WTC11 (cell line): ENCODE measurements around the gene FOXJ1. TPM values are rescaled to one million over a fixed set of nuclear protein-coding genes. Genes with fewer than 3 reads are reported as not detected.

Experiments used
- ATAC-seq: fragments of 200-7000 bp; cut with Tn5 transposase; 2 replicates; pipeline ENCODE4 v1.10.0; 2021; ENCODE audit warnings: mild to moderate bottlenecking, moderate library complexity
- CTCF ChIA-PET: fragments of 300-600 bp; sonication (Branson Sonifier 250); formaldehyde crosslinking; loops from one replicate; lab custom pipeline; 2021; ENCODE audit warnings: antibody characterized with exemption; lab: Charles Lee
- POLR2A ChIA-PET: fragments of 350-600 bp; sonication (Branson Sonifier 250); formaldehyde crosslinking; loops from one replicate; lab custom pipeline; 2021; ENCODE audit warnings: antibody characterized with exemption; lab: Charles Lee
- DNase-seq: peaks from one replicate; pipeline ENCODE4 v3.0.0; 2021; ENCODE audit warnings: low spot score
- H3K27ac Mint-ChIP-seq: 2 replicates; pipeline ENCODE4 v1.8.0; 2021; ENCODE audit warnings: mixed read lengths
- H3K27me3 Mint-ChIP-seq: 2 replicates; pipeline ENCODE4 v1.8.0; 2021; ENCODE audit warnings: low read depth, mild to moderate bottlenecking, moderate library complexity, mixed read lengths
- H3K36me3 Mint-ChIP-seq: 2 replicates; pipeline ENCODE4 v1.8.0; 2021; ENCODE audit warnings: mixed read lengths
- H3K4me1 Mint-ChIP-seq: 2 replicates; pipeline ENCODE4 v1.8.0; 2022; ENCODE audit warnings: mixed read lengths
- H3K4me3 Mint-ChIP-seq: 2 replicates; pipeline ENCODE4 v1.8.0; 2021; ENCODE audit warnings: mild to moderate bottlenecking, moderate library complexity, mixed read lengths
- H3K9me3 Mint-ChIP-seq: 2 replicates; pipeline ENCODE4 v1.8.0; 2021; ENCODE audit warnings: mixed read lengths
- ATF1 ChIP-seq: sonication (generic); formaldehyde crosslinking; IDR thresholded peaks from 2 replicates; pipeline ENCODE4 v1.8.1; 2023; ENCODE audit warnings: mild to moderate bottlenecking, moderate library complexity, missing genetic modification reagents
- CREB1 ChIP-seq: sonication (generic); formaldehyde crosslinking; IDR thresholded peaks from 2 replicates; pipeline ENCODE4 v1.8.0; 2023; ENCODE audit warnings: mild to moderate bottlenecking, missing genetic modification reagents
- CTCF ChIP-seq: fragments of 200-600 bp; IDR thresholded peaks from 2 replicates; pipeline ENCODE4 v1.8.0; 2022; ENCODE audit warnings: antibody characterized with exemption
- FOXJ3 ChIP-seq: sonication (generic); formaldehyde crosslinking; IDR thresholded peaks from 2 replicates; pipeline ENCODE4 v1.9.0; 2021; ENCODE audit warnings: missing genetic modification reagents, mild to moderate bottlenecking, borderline replicate concordance
- FOXP1 ChIP-seq: sonication (generic); formaldehyde crosslinking; IDR thresholded peaks from 2 replicates; pipeline ENCODE4 v1.8.0; 2022; ENCODE audit warnings: missing genetic modification reagents, mild to moderate bottlenecking, moderate library complexity, borderline replicate concordance
- GABPB1 ChIP-seq: sonication (generic); formaldehyde crosslinking; IDR thresholded peaks from 2 replicates; pipeline ENCODE4 v1.8.1; 2023; ENCODE audit warnings: mild to moderate bottlenecking, missing genetic modification reagents
- HMGA2 ChIP-seq: fragments of 250-450 bp; sonication (Bioruptor Pico); IDR thresholded peaks from 2 replicates; pipeline ENCODE4 v1.4.0; 2021; ENCODE audit warnings: mild to moderate bottlenecking, moderate library complexity
- IRF2 ChIP-seq: sonication (generic); formaldehyde crosslinking; IDR thresholded peaks from 2 replicates; pipeline ENCODE4 v1.8.0; 2022; ENCODE audit warnings: low read depth, missing genetic modification reagents, borderline replicate concordance
- MXD4 ChIP-seq: fragments of 250-450 bp; sonication (Bioruptor Pico); IDR thresholded peaks from 2 replicates; pipeline ENCODE4 v1.8.0; 2021; ENCODE audit warnings: mild to moderate bottlenecking, moderate library complexity, borderline replicate concordance
- NR1H2 ChIP-seq: sonication (generic); formaldehyde crosslinking; IDR thresholded peaks from 2 replicates; pipeline ENCODE4 v1.9.0; 2021; ENCODE audit warnings: mild to moderate bottlenecking, moderate library complexity, missing genetic modification reagents
- NR2C2 ChIP-seq: sonication (generic); formaldehyde crosslinking; IDR thresholded peaks from 2 replicates; pipeline ENCODE4 v1.8.0; 2022; ENCODE audit warnings: mild to moderate bottlenecking, missing genetic modification reagents
- RELA ChIP-seq: sonication (generic); formaldehyde crosslinking; IDR thresholded peaks from 2 replicates; pipeline ENCODE4 v1.8.1; 2022; ENCODE audit warnings: missing genetic modification reagents, mild to moderate bottlenecking, borderline replicate concordance
- ZNF121 ChIP-seq: sonication (generic); formaldehyde crosslinking; IDR thresholded peaks from 2 replicates; pipeline ENCODE4 v1.8.0; 2023; ENCODE audit warnings: missing genetic modification reagents
- total RNA-seq: library from RNA; stranded (reverse); gene quantifications from 3 replicates; pipeline ENCODE4 v1.2.3, GENCODE V29; 2021
- TF ChIP-seq, protein P1 (sequence below): sonication (generic); formaldehyde crosslinking; conservative IDR thresholded peaks from 2 replicates; pipeline ENCODE4 v1.8.1; 2022; ENCODE audit warnings: mild to moderate bottlenecking, missing genetic modification reagents
- TF ChIP-seq, protein P2 (sequence below): sonication (generic); formaldehyde crosslinking; IDR thresholded peaks from 2 replicates; pipeline ENCODE4 v1.8.1; 2022; ENCODE audit warnings: mild to moderate bottlenecking, moderate library complexity, missing genetic modification reagents
- TF ChIP-seq, protein P3 (sequence below): fragments of 250-450 bp; sonication (Bioruptor Pico); conservative IDR thresholded peaks from 2 replicates; pipeline ENCODE4 v1.9.0; 2021; ENCODE audit warnings: mild to moderate bottlenecking
- TF ChIP-seq, protein P4 (sequence below): fragments of 250-450 bp; sonication (Bioruptor Pico); IDR thresholded peaks from 2 replicates; pipeline ENCODE4 v2.1.2; 2022; ENCODE audit warnings: mild to moderate bottlenecking, moderate library complexity
- TF ChIP-seq, protein P5 (sequence below): fragments of 250-450 bp; sonication (Bioruptor Pico); IDR thresholded peaks from 2 replicates; pipeline ENCODE4 v1.9.0; 2021; ENCODE audit warnings: mild to moderate bottlenecking
- TF ChIP-seq, protein P6 (sequence below): sonication (generic); formaldehyde crosslinking; IDR thresholded peaks from 2 replicates; pipeline ENCODE4 v1.8.1; 2022; ENCODE audit warnings: mild to moderate bottlenecking, missing genetic modification reagents, moderate library complexity, borderline replicate concordance

FOXJ1 gene
- total RNA-seq, 1 experiment from 2014 or later, result 11.8 TPM

- no peaks in the 10 kb centered on the region for H3K27me3 Mint-ChIP-seq
- TF ChIP-seq, protein P1, sequence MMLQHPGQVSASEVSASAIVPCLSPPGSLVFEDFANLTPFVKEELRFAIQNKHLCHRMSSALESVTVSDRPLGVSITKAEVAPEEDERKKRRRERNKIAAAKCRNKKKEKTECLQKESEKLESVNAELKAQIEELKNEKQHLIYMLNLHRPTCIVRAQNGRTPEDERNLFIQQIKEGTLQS (CRISPR knock-in tag), result no peak
- TF ChIP-seq CTCF, result peak; percentile 31; the same call in 1 of the 2 replicates
- no peaks in the 10 kb centered on the region for H3K9me3 Mint-ChIP-seq
- H3K36me3 Mint-ChIP-seq, result peaks cover 40% of the 10 kb centered on the region
- ChIA-PET POLR2A (interaction anchor here (0.5 kb wide), 1 partner anchor 1533 kb away, joined by 4 read pairs; no protein-coding TSS in a partner anchor), CTCF (interaction anchor here (0.6 to 2.5 kb wide), 6 partner anchors 9 to 395 kb away, joined by 3 to 8 read pairs (median 4); partner anchors contain the start of gene ZACN)
- DNase-seq, result peak; percentile 66
- H3K4me1 Mint-ChIP-seq, result no peaks in the 10 kb centered on the region
- ATAC-seq, result peak; percentile 91
- no peak overlapping the region for H3K4me3 Mint-ChIP-seq
- H3K27ac Mint-ChIP-seq, result no peak overlapping the region
These were observed 52.8 kb downstream of the FOXJ1 start for GRCh38 chr17:76088041-76088867.

- Mint-ChIP-seq H3K27ac (no peak overlapping the region), H3K4me1 (no peaks in the 10 kb centered on the region), H3K36me3 (peaks cover 35% of the 10 kb centered on the region), H3K9me3 (no peaks in the 10 kb centered on the region), H3K27me3 (no peaks in the 10 kb centered on the region), H3K4me3 (no peak overlapping the region)
- POLR2A ChIA-PET, result no interaction called here
- TF ChIP-seq FOXP1 (CRISPR knock-in tag) (0 out of 2 replicates have a peak, but pooled peaks have one; percentile 14), CREB1 (CRISPR knock-in tag) (no peak)
- CTCF ChIA-PET, result interaction anchor here (0.8 to 1.7 kb wide), 2 partner anchors 12 to 73 kb away, joined by 5 to 8 read pairs; no protein-coding TSS in a partner anchor
- no peak for DNase-seq
- ATAC-seq, result no peak
These were observed 53.5 kb downstream of the FOXJ1 start for GRCh38 chr17:76087531-76087930.

- no peaks in the 10 kb centered on the region for H3K27me3 Mint-ChIP-seq
- H3K4me3 Mint-ChIP-seq, result no peak overlapping the region
- H3K9me3 Mint-ChIP-seq, result no peaks in the 10 kb centered on the region
- peaks cover 4% of the 10 kb centered on the region; the same call in 1 of the 2 replicates for H3K4me1 Mint-ChIP-seq
- ATAC-seq (no peak), DNase-seq (no peak)
- no peak overlapping the region for H3K27ac Mint-ChIP-seq
- CTCF ChIA-PET, result interaction anchor here (1.7 kb wide), 1 partner anchor 72 kb away, joined by 8 read pairs; no protein-coding TSS in a partner anchor
- H3K36me3 Mint-ChIP-seq, result peaks cover 34% of the 10 kb centered on the region
- POLR2A ChIA-PET, result no interaction called here
- TF ChIP-seq NR1H2 (no peak), IRF2 (CRISPR knock-in tag) (no peak), HMGA2 (no peak), NR2C2 (no peak), FOXJ3 (no peak), ZNF121 (CRISPR knock-in tag) (no peak), MXD4 (CRISPR knock-in tag) (no peak), RELA (CRISPR knock-in tag) (no peak), ATF1 (CRISPR knock-in tag) (no peak), GABPB1 (CRISPR knock-in tag) (no peak), CREB1 (CRISPR knock-in tag) (no peak)
- TF ChIP-seq, protein P2, sequence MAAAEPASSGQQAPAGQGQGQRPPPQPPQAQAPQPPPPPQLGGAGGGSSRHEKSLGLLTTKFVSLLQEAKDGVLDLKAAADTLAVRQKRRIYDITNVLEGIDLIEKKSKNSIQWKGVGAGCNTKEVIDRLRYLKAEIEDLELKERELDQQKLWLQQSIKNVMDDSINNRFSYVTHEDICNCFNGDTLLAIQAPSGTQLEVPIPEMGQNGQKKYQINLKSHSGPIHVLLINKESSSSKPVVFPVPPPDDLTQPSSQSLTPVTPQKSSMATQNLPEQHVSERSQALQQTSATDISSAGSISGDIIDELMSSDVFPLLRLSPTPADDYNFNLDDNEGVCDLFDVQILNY (CRISPR knock-in tag), result no peak
- TF ChIP-seq, protein P3, sequence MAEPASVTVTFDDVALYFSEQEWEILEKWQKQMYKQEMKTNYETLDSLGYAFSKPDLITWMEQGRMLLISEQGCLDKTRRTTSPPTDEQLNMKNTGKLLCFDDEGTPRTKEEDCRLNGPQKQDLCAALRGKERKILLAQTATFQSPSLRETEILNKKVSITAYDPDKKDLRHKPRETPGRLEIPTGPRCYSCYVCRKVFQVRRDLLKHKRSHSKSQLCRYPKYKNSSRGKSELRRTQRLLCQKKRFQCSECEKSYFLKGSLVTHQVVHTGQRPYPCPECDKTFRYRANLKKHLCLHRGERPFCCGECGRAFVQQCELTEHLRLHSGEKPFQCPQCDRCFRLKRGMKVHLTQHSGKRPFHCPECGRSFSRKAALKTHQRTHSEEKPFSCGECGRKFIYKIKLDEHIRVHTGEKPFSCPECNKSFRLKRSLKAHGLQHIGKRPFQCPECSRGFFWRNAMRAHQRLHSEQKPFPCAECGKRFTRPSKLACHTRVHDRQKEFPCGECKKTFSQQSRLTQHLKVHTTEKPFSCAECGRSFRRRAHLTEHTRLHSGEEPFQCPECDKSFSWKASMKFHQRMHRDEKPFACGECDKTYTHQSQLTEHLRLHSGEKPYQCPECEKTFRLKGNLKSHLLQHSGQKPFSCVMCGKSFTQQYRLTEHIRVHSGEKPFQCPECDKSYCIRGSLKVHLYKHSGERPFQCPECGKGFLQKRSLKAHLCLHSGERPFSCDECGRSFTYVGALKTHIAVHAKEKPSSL (CRISPR knock-in tag), result no peak
- TF ChIP-seq, protein P4, sequence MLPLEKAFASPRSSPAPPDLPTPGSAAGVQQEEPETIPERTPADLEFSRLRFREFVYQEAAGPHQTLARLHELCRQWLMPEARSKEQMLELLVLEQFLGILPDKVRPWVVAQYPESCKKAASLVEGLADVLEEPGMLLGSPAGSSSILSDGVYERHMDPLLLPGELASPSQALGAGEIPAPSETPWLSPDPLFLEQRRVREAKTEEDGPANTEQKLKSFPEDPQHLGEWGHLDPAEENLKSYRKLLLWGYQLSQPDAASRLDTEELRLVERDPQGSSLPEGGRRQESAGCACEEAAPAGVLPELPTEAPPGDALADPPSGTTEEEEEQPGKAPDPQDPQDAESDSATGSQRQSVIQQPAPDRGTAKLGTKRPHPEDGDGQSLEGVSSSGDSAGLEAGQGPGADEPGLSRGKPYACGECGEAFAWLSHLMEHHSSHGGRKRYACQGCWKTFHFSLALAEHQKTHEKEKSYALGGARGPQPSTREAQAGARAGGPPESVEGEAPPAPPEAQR (CRISPR knock-in tag), result no peak
- TF ChIP-seq, protein P5, sequence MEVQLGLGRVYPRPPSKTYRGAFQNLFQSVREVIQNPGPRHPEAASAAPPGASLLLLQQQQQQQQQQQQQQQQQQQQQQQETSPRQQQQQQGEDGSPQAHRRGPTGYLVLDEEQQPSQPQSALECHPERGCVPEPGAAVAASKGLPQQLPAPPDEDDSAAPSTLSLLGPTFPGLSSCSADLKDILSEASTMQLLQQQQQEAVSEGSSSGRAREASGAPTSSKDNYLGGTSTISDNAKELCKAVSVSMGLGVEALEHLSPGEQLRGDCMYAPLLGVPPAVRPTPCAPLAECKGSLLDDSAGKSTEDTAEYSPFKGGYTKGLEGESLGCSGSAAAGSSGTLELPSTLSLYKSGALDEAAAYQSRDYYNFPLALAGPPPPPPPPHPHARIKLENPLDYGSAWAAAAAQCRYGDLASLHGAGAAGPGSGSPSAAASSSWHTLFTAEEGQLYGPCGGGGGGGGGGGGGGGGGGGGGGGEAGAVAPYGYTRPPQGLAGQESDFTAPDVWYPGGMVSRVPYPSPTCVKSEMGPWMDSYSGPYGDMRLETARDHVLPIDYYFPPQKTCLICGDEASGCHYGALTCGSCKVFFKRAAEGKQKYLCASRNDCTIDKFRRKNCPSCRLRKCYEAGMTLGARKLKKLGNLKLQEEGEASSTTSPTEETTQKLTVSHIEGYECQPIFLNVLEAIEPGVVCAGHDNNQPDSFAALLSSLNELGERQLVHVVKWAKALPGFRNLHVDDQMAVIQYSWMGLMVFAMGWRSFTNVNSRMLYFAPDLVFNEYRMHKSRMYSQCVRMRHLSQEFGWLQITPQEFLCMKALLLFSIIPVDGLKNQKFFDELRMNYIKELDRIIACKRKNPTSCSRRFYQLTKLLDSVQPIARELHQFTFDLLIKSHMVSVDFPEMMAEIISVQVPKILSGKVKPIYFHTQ (CRISPR knock-in tag), result no peak
- TF ChIP-seq, protein P6, sequence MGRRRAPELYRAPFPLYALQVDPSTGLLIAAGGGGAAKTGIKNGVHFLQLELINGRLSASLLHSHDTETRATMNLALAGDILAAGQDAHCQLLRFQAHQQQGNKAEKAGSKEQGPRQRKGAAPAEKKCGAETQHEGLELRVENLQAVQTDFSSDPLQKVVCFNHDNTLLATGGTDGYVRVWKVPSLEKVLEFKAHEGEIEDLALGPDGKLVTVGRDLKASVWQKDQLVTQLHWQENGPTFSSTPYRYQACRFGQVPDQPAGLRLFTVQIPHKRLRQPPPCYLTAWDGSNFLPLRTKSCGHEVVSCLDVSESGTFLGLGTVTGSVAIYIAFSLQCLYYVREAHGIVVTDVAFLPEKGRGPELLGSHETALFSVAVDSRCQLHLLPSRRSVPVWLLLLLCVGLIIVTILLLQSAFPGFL, result no peak
These were observed 54.7 kb downstream of the FOXJ1 start for GRCh38 chr17:76086384-76086783.
